Gastrocnemius medialis (tissue), 4 donors: ENCODE results near the gene LHX6. TPM values are rescaled to one million over a fixed set of nuclear protein-coding genes. Genes with fewer than 3 reads are reported as not detected.

Source experiments
- ATAC-seq, 2 donors: fragments of 150-250 bp; one replicate each; pipeline ENCODE4 v1.9.1; 2016
- DNase-seq, 2 donors: peaks; one replicate each; pipeline ENCODE4 v3.0.0-alpha.2; 2019
- H3K27ac ChIP-seq, 4 donors: fragments of 200-600 bp; sonication (generic); 1 replicate in 1 of 4; 2 replicates in 3 of 4; pipeline ENCODE4 v1.5.1; 2016 to 2018; ENCODE audit warnings: mild to moderate bottlenecking in 2 of 4, moderate library complexity in 1 of 4
- H3K27me3 ChIP-seq, 3 donors: fragments of 200-600 bp; sonication (generic) in 2 of 3; 1 replicate in 1 of 3; 2 replicates in 2 of 3; pipeline versions ENCODE4 v1.5.1 to v1.6.0; 2016 to 2019; ENCODE audit warnings: mild to moderate bottlenecking in 1 of 3, moderate library complexity in 1 of 3
- H3K36me3 ChIP-seq, 2 donors: fragments of 200-600 bp; sonication (generic) in 1 of 2; one replicate each; pipeline ENCODE4 v1.5.1; 2017 to 2018
- H3K4me1 ChIP-seq, 2 donors: fragments of 200-600 bp; sonication (generic) in 1 of 2; one replicate each; pipeline ENCODE4 v1.5.1; 2016 to 2017; ENCODE audit warnings: mild to moderate bottlenecking in 2 of 2
- H3K4me3 ChIP-seq, 4 donors: fragments of 200-600 bp; sonication (generic) in 3 of 4; 1 replicate in 1 of 4; 2 replicates in 3 of 4; pipeline ENCODE4 v1.5.1; 2016 to 2019; ENCODE audit warnings: mild to moderate bottlenecking in 2 of 4
- H3K9me3 ChIP-seq, 3 donors: fragments of 200-600 bp; sonication (generic) in 2 of 3; 1 replicate in 1 of 3; 2 replicates in 2 of 3; pipeline ENCODE4 v1.5.1; 2016 to 2019
- POLR2A ChIP-seq, 2 donors: fragments of 450-650 bp; IDR thresholded peaks; one replicate each; pipeline ENCODE4 v1.6.1; 2017; ENCODE audit warnings: antibody characterized with exemption in 2 of 2, mild to moderate bottlenecking in 2 of 2, moderate library complexity in 2 of 2
- in situ Hi-C, 4 donors: fragments of 200-750 bp; cut with MboI; loops; one replicate each; pipeline versions ENCODE4 v1.15.0 to v1.8.0; 2017; ENCODE audit warnings: low sequenced_read_pairs in 4 of 4
- intact Hi-C: fragments of 100-400 bp; cut with DNase I; formaldehyde crosslinking; loops from one replicate; pipeline ENCODE4 v1.15.1; 2023; ENCODE audit warnings: low total_unique reads
- total RNA-seq, 4 donors: library from RNA; depleted of rRNA; stranded (reverse); fragments of >200 nt; gene quantifications; one replicate each; pipeline versions ENCODE4 v1.1.0 to v1.2.3, GENCODE V29; 2016
- TF ChIP-seq, protein P1 (sequence below), 5 experiments: fragments of 450-650 bp in 3 of 5; fragments of 200-600 bp in 2 of 5; sonication (generic) in 2 of 5; IDR thresholded peaks in 4 of 5; conservative IDR thresholded peaks in 1 of 5; 1 replicate in 4 of 5; 2 replicates in 1 of 5; pipeline ENCODE4 v1.5.1; 2016 to 2019; ENCODE audit warnings: antibody characterized with exemption in 5 of 5, mild to moderate bottlenecking in 3 of 5, moderate library complexity in 3 of 5

The LHX6 gene
- total RNA-seq, 4 donors from 2014 or later = 0.83 to 4.5 (median 1.7) TPM

DNA sequence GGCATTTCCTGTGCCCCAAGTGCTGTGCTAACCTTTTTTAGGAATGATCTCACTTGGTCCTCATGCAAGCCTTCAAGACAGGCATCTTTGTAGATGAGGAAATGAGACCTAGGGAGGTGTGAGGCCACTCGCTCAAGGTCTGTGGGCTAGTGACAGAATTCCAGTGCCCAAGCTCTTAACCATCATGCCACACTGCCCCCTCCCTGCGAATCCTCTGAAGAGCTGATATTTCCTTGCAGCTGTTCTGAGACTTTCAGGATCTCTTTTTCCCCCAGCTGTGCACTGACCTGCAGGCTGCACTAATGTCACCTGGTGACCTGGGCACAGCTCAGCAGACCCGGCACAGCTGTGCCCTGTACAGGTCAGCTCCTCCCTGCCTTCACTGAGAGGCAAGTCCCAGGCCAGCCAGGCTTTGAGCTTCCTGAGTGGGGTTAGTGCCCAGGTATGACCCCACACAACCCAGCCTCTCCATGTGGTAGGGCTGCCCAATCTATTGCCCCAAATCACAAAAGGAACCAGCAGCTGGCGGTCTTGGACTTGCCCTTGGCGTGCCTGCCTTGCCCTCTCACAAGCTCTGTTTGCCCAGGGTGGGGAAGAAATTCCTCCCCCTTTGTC is 36.4 kb downstream of the LHX6 start:
- intact Hi-C loops (no loop called here), in situ Hi-C loops (no loop called here)
- Histone ChIP-seq H3K27ac (no peak overlapping the region), H3K4me3 (no peak overlapping the region), H3K36me3 (no peaks in the 10 kb centered on the region), H3K4me1 (no peaks in the 10 kb centered on the region), H3K27me3 (peaks cover 0 to 2% (median 0%) of the 10 kb centered on the region in 3 donors), H3K9me3 (no peaks in the 10 kb centered on the region)
- no peak for TF ChIP-seq POLR2A (IDR thresholded peaks at IDR 0.05)
- ATAC-seq (no peak), DNase-seq (no peak)

DNA sequence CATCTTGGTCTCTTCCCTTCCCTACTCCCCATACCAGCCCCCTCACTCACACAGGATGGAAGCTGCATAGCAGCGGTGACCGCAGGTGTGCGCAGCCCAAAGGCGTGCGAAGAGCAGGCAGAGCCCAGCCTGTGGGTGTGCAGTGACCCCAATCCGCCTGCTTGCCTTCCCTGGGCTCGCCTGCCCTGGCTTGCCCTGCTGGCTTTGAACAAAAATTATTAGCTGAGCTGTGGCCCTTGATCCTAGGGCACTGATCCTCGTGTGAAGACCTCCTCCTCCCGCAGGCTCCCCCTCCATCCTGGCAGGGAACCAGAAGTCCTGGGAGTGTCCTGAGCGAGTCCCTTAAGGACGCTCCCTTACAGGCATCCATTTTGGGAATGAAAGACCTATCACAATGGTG is 37.2 kb downstream of the LHX6 start:
- no peaks in the 10 kb centered on the region for H3K27me3 ChIP-seq
- intact Hi-C loops = no loop called here
- TF ChIP-seq, protein P1, sequence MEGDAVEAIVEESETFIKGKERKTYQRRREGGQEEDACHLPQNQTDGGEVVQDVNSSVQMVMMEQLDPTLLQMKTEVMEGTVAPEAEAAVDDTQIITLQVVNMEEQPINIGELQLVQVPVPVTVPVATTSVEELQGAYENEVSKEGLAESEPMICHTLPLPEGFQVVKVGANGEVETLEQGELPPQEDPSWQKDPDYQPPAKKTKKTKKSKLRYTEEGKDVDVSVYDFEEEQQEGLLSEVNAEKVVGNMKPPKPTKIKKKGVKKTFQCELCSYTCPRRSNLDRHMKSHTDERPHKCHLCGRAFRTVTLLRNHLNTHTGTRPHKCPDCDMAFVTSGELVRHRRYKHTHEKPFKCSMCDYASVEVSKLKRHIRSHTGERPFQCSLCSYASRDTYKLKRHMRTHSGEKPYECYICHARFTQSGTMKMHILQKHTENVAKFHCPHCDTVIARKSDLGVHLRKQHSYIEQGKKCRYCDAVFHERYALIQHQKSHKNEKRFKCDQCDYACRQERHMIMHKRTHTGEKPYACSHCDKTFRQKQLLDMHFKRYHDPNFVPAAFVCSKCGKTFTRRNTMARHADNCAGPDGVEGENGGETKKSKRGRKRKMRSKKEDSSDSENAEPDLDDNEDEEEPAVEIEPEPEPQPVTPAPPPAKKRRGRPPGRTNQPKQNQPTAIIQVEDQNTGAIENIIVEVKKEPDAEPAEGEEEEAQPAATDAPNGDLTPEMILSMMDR (IDR thresholded peaks at IDR 0.05 in 4 of 5, conservative IDR thresholded peaks at IDR 0.05 in 1 of 5) = no peak
- no peak for TF ChIP-seq POLR2A (IDR thresholded peaks at IDR 0.05)
- H3K4me3 ChIP-seq = no peak overlapping the region
- no peaks in the 10 kb centered on the region for H3K9me3 ChIP-seq
- DNase-seq (no peak), ATAC-seq (no peak)
- H3K4me1 ChIP-seq = no peaks in the 10 kb centered on the region
- in situ Hi-C loops = no loop called here
- no peaks in the 10 kb centered on the region for H3K36me3 ChIP-seq
- H3K27ac ChIP-seq = no peak overlapping the region

GRCh38 chr9:122190597-122191381 is 38.0 kb downstream of the LHX6 start:
- Histone ChIP-seq H3K4me3 (no peak overlapping the region), H3K9me3 (no peaks in the 10 kb centered on the region), H3K27me3 (no peaks in the 10 kb centered on the region), H3K36me3 (no peaks in the 10 kb centered on the region), H3K4me1 (no peaks in the 10 kb centered on the region), H3K27ac (no peak overlapping the region)
- ATAC-seq (no peak), DNase-seq (no peak)
- no peak for TF ChIP-seq POLR2A (IDR thresholded peaks at IDR 0.05)
- TF ChIP-seq, protein P1 (IDR thresholded peaks at IDR 0.05 in 4 of 5, conservative IDR thresholded peaks at IDR 0.05 in 1 of 5) = no peak
- intact Hi-C loops (no loop called here), in situ Hi-C loops (no loop called here)

GRCh38 chr9:122188369-122188768 is 40.4 kb downstream of the LHX6 start:
- ATAC-seq = no peak
- H3K27me3 ChIP-seq = peaks cover 0 to 2% (median 0%) of the 10 kb centered on the region in 3 donors
- in situ Hi-C loops = no loop called here

More at GRCh38 chr9:122188369-122188768, 40.4 kb downstream of the LHX6 start:
- intact Hi-C loops = no loop called here
- Histone ChIP-seq H3K27ac (no peak overlapping the region), H3K9me3 (no peaks in the 10 kb centered on the region), H3K4me1 (no peaks in the 10 kb centered on the region), H3K36me3 (no peaks in the 10 kb centered on the region), H3K4me3 (no peak overlapping the region)
- no peak for DNase-seq
- TF ChIP-seq POLR2A (IDR thresholded peaks at IDR 0.05) = no peak
- TF ChIP-seq, protein P1 (IDR thresholded peaks at IDR 0.05 in 4 of 5, conservative IDR thresholded peaks at IDR 0.05 in 1 of 5) = no peak
